ENCODE data around the gene SLC15A4. TPM values are rescaled to one million over a fixed set of nuclear protein-coding genes. Genes with fewer than 3 reads are reported as not detected.

Gene SLC15A4
- total RNA-seq, 4 donors from 2014 or later = 41.3 to 55.1 (median 43.6) TPM

DNA sequence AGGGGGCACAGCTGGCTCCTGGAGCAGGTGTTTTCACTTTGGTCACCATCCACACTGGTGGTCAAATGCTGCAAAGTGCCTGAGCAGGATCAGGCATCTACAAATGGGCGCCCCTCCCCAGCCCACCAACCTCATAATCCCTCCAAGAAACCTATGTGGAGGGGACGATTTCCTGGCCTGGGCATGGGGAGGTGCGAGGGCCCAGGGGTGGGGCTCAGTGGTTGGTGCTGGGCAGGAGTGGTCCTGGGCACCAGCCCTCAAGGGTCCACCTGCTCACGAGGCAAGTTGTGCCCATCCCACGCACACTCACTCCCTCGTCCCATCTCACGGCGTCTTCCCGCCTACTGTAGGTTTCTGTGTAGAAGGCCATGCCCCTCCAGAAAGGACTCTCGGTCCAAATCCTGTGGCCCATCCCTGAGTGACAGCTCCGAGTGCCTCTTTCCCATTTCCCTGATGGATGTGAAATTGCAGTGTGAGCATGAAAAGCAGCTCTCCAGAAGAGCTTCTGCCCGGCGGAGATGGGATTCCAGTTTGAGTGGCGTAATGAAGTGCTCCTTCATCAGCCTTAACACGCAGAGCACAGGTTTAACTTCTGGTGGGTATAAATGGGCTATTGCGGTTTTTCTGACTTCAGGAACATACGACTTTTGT, 36.9 kb downstream of the SLC15A4 start:
- TF ChIP-seq POLR2A (IDR thresholded peaks at IDR 0.05) = no peak
- TF ChIP-seq, protein P1, sequence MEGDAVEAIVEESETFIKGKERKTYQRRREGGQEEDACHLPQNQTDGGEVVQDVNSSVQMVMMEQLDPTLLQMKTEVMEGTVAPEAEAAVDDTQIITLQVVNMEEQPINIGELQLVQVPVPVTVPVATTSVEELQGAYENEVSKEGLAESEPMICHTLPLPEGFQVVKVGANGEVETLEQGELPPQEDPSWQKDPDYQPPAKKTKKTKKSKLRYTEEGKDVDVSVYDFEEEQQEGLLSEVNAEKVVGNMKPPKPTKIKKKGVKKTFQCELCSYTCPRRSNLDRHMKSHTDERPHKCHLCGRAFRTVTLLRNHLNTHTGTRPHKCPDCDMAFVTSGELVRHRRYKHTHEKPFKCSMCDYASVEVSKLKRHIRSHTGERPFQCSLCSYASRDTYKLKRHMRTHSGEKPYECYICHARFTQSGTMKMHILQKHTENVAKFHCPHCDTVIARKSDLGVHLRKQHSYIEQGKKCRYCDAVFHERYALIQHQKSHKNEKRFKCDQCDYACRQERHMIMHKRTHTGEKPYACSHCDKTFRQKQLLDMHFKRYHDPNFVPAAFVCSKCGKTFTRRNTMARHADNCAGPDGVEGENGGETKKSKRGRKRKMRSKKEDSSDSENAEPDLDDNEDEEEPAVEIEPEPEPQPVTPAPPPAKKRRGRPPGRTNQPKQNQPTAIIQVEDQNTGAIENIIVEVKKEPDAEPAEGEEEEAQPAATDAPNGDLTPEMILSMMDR (IDR thresholded peaks at IDR 0.05) = no peak
- H3K4me3 ChIP-seq (ENCODE audit: low read depth, poor library complexity, severe bottlenecking) = no peak overlapping the region
- DNase-seq (ENCODE audit: low spot score in 2 of 2) = no peak
- intact Hi-C loops (cut with DNase I; ENCODE audit: low total_unique reads) = no loop called here
- 86 to 92% methylated on average over 17 of the region's 17 CpGs for whole genome bisulfite sequencing, 2 donors

DNA sequence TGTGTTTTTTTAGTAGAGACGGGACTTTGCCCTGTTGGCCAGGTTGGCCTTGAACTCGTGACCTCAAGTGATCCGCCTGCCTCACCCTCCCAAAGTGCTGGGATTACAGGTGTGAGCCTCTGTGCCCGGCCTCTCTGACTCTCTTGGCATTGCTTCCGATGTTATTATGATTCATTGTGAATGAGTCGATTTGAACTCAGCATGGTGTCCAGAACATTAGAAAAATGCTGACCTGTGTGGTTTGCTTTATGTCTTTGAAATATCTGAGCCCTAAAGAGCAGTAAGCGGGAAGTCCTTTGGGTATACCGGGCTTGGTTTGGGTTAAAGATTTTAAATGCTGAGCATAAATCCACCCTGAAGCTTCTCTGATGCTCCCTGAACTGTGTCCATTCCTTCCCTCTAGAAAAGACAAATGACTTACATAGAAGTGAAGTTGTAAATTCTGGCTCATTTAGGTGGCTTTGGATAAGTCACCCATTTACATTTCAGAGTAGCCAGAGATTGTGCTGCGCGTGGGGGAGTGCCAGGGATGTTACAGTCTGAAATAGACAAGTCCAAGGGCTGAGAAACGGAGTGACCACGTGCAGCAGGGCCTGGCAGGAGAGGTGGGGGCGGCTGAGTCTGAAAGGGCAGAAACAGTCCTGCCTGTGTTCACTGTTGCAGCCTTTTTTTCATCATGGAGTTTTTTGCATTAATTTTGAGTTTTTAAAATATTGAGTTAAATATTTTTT, 39.6 kb downstream of the SLC15A4 start:
- intact Hi-C loops (cut with DNase I; ENCODE audit: low total_unique reads) = no loop called here
- 76% methylated on average over 13 of the region's 13 CpGs for WGBS, 2 donors
- no peak for DNase-seq (ENCODE audit: low spot score in 2 of 2)
- H3K4me3 ChIP-seq (ENCODE audit: low read depth, poor library complexity, severe bottlenecking) = no peak overlapping the region
- no peak for TF ChIP-seq POLR2A (IDR thresholded peaks at IDR 0.05)
- TF ChIP-seq, protein P1 (IDR thresholded peaks at IDR 0.05) = no peak

DNA sequence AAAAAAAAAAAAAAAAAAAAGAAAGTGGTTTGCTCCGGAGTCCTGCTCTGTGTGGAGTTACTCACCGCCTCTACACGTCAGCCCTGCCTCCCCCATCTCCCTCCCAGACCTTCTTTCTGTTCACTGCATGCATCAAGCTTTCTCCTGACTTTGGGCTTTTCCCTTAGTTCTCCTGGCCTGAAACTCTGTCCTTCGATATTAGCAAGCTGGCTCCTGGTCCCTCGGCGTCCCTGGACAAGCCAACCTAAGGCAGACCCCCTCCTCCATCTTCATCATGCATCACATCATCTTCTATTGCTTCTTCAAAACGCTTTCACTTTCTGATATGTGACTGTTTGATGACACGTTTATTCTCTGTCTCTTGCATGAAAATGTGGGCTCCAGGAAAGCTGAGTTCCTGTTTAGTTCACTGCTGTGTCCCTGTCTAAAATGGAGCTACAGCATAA, 40.6 kb downstream of the SLC15A4 start:
- TF ChIP-seq, protein P1 (IDR thresholded peaks at IDR 0.05) = no peak
- TF ChIP-seq POLR2A (IDR thresholded peaks at IDR 0.05) = no peak
- WGBS, 2 donors = 61 to 65% methylated on average over 8 of the region's 8 CpGs
- intact Hi-C loops (cut with DNase I; ENCODE audit: low total_unique reads) = no loop called here
- DNase-seq (ENCODE audit: low spot score in 2 of 2) = no peak
- H3K4me3 ChIP-seq (ENCODE audit: low read depth, poor library complexity, severe bottlenecking) = no peak overlapping the region

DNA sequence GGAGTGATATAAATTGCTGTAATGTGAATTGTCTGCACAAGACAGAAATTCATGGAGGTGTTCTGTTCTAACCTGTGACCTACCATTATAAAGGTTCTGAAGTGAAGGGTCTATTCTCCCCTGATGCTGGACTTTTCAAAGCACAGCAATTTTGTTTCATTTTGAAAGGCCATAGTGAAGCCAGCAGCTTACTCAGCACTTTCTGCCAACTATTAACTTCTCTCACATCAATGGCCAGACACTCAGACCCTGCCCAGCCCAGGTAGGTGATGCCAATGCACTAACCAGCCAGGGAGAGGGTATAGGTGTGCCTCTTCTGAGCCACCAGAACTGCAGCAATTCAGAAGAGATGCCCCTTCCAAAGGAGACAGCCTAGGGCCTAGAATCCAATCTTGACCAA, 43.9 kb downstream of the SLC15A4 start:
- TF ChIP-seq, protein P1 (IDR thresholded peaks at IDR 0.05) = no peak
- TF ChIP-seq POLR2A (IDR thresholded peaks at IDR 0.05) = no peak
- no peak for DNase-seq (ENCODE audit: low spot score in 2 of 2)
- intact Hi-C loops (cut with DNase I; ENCODE audit: low total_unique reads) = no loop called here
- no peak overlapping the region for H3K4me3 ChIP-seq (ENCODE audit: low read depth, poor library complexity, severe bottlenecking)

- intact Hi-C loops (cut with DNase I; ENCODE audit: low total_unique reads) = no loop called here
- 88 to 96% methylated on average over 10 of the region's 10 CpGs for WGBS, 2 donors
Measured at GRCh38 chr12:128772249-128772648, 51.5 kb downstream of the SLC15A4 start.

More at GRCh38 chr12:128772249-128772648, 51.5 kb downstream of the SLC15A4 start:
- no peak overlapping the region for H3K4me3 ChIP-seq (ENCODE audit: low read depth, poor library complexity, severe bottlenecking)
- no peak for DNase-seq (ENCODE audit: low spot score in 2 of 2)
- TF ChIP-seq, protein P1 (IDR thresholded peaks at IDR 0.05) = no peak
- TF ChIP-seq POLR2A (IDR thresholded peaks at IDR 0.05) = no peak
